GM19351 (cell line): ENCODE data around the gene PCNX3.

Source experiments
- ATAC-seq: cut with Tn5 transposase; IDR thresholded peaks from one replicate; pipeline ENCODE4 v1.9.1; 2021; ENCODE audit warnings: mild to moderate bottlenecking, moderate library complexity; ENCODE audit not compliant: unreplicated experiment

Gene PCNX3

GRCh38 chr11:65685981-65686380 lies 70.4 kb downstream of the PCNX3 start:
- ATAC-seq, result no peak
